ENCODE data around the gene BRD3. TPM values are rescaled to one million over a fixed set of nuclear protein-coding genes. Genes with fewer than 3 reads are reported as not detected.
A peak's percentile ranks its signal among the peaks of the same experiment; 100 is the strongest.

BRD3 gene
- total RNA-seq, 2 experiments from 2014 or later = 3.1 to 16.3 TPM

DNA sequence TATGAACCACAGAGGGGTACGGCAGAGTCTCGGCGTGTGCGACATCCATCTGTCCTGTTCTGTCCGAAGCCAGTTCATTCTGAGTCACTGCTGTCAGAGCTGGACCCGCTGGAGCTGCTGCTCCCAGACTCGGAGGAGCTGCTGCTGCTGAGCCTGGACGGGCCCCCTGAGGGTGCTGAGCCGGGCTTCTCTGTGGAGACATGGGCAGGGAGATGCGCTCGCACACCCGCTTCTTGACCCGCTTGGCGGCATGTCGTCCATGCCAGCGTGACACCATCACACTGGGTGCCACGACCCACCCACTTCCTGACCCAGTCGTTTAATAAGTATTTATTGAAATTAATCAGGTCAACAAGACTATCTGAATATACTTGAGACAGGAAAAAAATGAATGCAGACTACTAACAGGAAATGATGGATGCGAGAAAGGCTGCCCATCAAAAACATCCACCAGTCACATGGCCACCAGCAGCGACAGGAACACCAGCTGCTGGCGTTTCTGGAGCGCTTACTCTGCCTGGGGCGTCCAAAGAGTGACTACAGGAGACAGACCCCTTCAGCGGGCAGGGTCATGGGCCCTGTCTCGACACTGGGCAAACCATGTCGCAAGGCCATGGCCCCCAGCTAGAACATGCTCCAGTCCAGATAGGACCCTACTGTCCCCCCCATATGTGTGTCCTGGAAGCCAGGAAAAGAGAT is 34.2 kb downstream of the BRD3 start:
- Histone ChIP-seq H2AFZ (ENCODE audit: low read length) (no peak overlapping the region), H3K4me3 (ENCODE audit: low read depth, low read length, poor library complexity, severe bottlenecking) (no peak overlapping the region), H3K9me3 (ENCODE audit: low read length) (no peaks in the 10 kb centered on the region), H4K20me1 (ENCODE audit: insufficient read depth, low read length) (no peaks in the 10 kb centered on the region), H3K9me2 (ENCODE audit: insufficient read depth, low read length) (no peaks in the 10 kb centered on the region), H3K36me3 (ENCODE audit: insufficient read depth, low read length) (peaks cover 12% of the 10 kb centered on the region; the same call in 1 of the 2 replicates), H3K4me2 (ENCODE audit: low read length) (no peak overlapping the region), H3K79me2 (ENCODE audit: insufficient read depth, low read depth, low read length) (no peaks in the 10 kb centered on the region), H3K4me1 (ENCODE audit: insufficient read depth, low read length, poor library complexity, severe bottlenecking) (no peaks in the 10 kb centered on the region), H3K27ac (ENCODE audit: low read depth, low read length, poor library complexity, severe bottlenecking) (no peak overlapping the region)
- no peak for DNase-seq (ENCODE audit: low spot score)
- CTCF ChIA-PET (ENCODE audit: unreplicated experiment) = no interaction called here
- POLR2A ChIA-PET = no interaction called here
- intact Hi-C loops (cut with micrococcal nuclease; ENCODE audit: unreplicated experiment) = no loop called here
- no TSS peak for BruUV-seq (replicated peaks)
- TF ChIP-seq EZH2phosphoT487 (IDR thresholded peaks at IDR 0.05; ENCODE audit: borderline replicate concordance, low read depth, low read length) = no peak
- TF ChIP-seq, protein P1, sequence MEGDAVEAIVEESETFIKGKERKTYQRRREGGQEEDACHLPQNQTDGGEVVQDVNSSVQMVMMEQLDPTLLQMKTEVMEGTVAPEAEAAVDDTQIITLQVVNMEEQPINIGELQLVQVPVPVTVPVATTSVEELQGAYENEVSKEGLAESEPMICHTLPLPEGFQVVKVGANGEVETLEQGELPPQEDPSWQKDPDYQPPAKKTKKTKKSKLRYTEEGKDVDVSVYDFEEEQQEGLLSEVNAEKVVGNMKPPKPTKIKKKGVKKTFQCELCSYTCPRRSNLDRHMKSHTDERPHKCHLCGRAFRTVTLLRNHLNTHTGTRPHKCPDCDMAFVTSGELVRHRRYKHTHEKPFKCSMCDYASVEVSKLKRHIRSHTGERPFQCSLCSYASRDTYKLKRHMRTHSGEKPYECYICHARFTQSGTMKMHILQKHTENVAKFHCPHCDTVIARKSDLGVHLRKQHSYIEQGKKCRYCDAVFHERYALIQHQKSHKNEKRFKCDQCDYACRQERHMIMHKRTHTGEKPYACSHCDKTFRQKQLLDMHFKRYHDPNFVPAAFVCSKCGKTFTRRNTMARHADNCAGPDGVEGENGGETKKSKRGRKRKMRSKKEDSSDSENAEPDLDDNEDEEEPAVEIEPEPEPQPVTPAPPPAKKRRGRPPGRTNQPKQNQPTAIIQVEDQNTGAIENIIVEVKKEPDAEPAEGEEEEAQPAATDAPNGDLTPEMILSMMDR (conservative IDR thresholded peaks at IDR 0.05; ENCODE audit: low read length) = no peak

DNA sequence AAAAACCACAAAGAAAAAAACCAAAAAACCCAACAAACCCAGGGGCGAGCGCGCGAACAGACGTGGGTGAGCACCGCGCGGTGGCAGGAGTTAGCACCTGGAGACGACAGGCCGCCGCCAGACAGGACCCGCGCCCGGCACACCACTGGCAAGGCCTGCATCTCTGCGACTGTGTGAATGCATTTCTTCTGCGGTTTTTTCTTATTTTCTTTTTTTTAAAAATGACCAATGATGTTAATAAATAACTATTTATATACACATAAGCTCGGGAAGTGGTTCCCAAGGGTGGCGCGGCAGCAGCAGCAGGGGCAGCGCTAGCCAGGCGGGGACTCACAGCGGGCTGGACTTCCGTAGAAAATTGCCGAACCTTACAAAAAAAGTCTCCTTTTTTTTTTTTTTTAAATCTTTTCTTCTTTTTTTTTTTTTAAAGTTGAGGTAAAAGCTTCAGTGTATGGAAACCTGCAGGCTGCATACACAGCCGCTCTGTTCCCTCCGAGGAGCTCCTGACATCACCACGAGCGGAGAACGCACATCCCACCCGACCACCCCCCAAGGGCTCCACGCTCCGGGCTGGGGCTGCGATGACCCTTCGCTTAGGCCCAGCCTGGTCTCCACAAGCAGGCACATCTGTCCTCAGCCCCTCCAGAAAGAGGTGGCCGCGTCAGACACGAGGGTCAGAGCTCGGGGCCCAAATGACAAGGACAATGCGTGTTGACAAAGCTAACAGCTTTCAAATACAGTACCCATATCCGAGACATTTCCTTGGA is 35.2 kb downstream of the BRD3 start:
- DNase-seq (ENCODE audit: low spot score) = no peak
- Histone ChIP-seq H3K36me3 (ENCODE audit: insufficient read depth, low read length) (peaks cover 17% of the 10 kb centered on the region; the same call in 1 of the 2 replicates), H3K4me2 (ENCODE audit: low read length) (no peak overlapping the region), H3K4me3 (ENCODE audit: low read depth, low read length, poor library complexity, severe bottlenecking) (no peak overlapping the region), H3K79me2 (ENCODE audit: insufficient read depth, low read depth, low read length) (no peaks in the 10 kb centered on the region), H2AFZ (ENCODE audit: low read length) (no peak overlapping the region), H4K20me1 (ENCODE audit: insufficient read depth, low read length) (no peaks in the 10 kb centered on the region), H3K9me3 (ENCODE audit: low read length) (no peaks in the 10 kb centered on the region), H3K4me1 (ENCODE audit: insufficient read depth, low read length, poor library complexity, severe bottlenecking) (no peaks in the 10 kb centered on the region), H3K27ac (ENCODE audit: low read depth, low read length, poor library complexity, severe bottlenecking) (no peak overlapping the region), H3K9me2 (ENCODE audit: insufficient read depth, low read length) (no peaks in the 10 kb centered on the region)
- ChIA-PET CTCF (ENCODE audit: unreplicated experiment) (no interaction called here), POLR2A (interaction anchor here (0.6 to 0.7 kb wide), 2 partner anchors 329 to 857 kb away, joined by 3 to 4 read pairs; no protein-coding TSS in a partner anchor)
- intact Hi-C loops (cut with micrococcal nuclease; ENCODE audit: unreplicated experiment) = no loop called here
- BruUV-seq (replicated peaks) = TSS peak; percentile 56
- no peak for TF ChIP-seq EZH2phosphoT487 (IDR thresholded peaks at IDR 0.05; ENCODE audit: borderline replicate concordance, low read depth, low read length)
- TF ChIP-seq, protein P1 (conservative IDR thresholded peaks at IDR 0.05; ENCODE audit: low read length) = no peak

DNA sequence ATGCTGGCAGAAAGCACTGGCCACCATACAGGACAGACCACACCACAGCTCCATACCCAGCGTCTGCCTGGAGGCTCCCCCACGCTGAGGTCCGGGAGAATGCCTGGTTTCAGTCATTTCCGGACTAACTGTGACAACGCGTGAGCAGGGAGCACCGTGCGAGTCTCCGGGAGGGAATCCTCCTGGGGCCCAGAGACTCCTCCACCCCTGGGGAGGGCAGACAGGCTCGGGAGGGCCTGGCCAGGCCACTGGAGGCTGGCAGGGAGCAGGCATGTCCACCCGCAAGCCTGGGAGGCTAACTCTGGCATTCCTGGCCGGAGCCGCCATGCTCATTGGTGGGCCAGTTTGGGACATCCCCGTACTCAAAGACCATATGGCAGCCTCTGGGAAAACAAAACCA is 36.0 kb downstream of the BRD3 start:
- POLR2A ChIA-PET = no interaction called here
- Histone ChIP-seq H3K4me3 (ENCODE audit: low read depth, low read length, poor library complexity, severe bottlenecking) (no peak overlapping the region), H3K4me1 (ENCODE audit: insufficient read depth, low read length, poor library complexity, severe bottlenecking) (no peaks in the 10 kb centered on the region), H2AFZ (ENCODE audit: low read length) (no peak overlapping the region), H3K4me2 (ENCODE audit: low read length) (no peak overlapping the region), H3K9me3 (ENCODE audit: low read length) (no peaks in the 10 kb centered on the region), H3K9me2 (ENCODE audit: insufficient read depth, low read length) (no peaks in the 10 kb centered on the region), H3K36me3 (ENCODE audit: insufficient read depth, low read length) (peaks cover 18% of the 10 kb centered on the region; the same call in 1 of the 2 replicates), H4K20me1 (ENCODE audit: insufficient read depth, low read length) (no peaks in the 10 kb centered on the region), H3K27ac (ENCODE audit: low read depth, low read length, poor library complexity, severe bottlenecking) (no peak overlapping the region), H3K79me2 (ENCODE audit: insufficient read depth, low read depth, low read length) (no peaks in the 10 kb centered on the region)
- BruUV-seq (replicated peaks) = no TSS peak
- TF ChIP-seq, protein P1 (conservative IDR thresholded peaks at IDR 0.05; ENCODE audit: low read length) = no peak
- no peak for TF ChIP-seq EZH2phosphoT487 (IDR thresholded peaks at IDR 0.05; ENCODE audit: borderline replicate concordance, low read depth, low read length)
- CTCF ChIA-PET (ENCODE audit: unreplicated experiment) = no interaction called here
- intact Hi-C loops (cut with micrococcal nuclease; ENCODE audit: unreplicated experiment) = no loop called here
- DNase-seq (ENCODE audit: low spot score) = no peak
